ENCODE data around the gene EGFL7. TPM values are rescaled to one million over a fixed set of nuclear protein-coding genes. Genes with fewer than 3 reads are reported as not detected.

EGFL7 gene
- total RNA-seq, 1 experiment from 2014 or later: 87.3 TPM

DNA sequence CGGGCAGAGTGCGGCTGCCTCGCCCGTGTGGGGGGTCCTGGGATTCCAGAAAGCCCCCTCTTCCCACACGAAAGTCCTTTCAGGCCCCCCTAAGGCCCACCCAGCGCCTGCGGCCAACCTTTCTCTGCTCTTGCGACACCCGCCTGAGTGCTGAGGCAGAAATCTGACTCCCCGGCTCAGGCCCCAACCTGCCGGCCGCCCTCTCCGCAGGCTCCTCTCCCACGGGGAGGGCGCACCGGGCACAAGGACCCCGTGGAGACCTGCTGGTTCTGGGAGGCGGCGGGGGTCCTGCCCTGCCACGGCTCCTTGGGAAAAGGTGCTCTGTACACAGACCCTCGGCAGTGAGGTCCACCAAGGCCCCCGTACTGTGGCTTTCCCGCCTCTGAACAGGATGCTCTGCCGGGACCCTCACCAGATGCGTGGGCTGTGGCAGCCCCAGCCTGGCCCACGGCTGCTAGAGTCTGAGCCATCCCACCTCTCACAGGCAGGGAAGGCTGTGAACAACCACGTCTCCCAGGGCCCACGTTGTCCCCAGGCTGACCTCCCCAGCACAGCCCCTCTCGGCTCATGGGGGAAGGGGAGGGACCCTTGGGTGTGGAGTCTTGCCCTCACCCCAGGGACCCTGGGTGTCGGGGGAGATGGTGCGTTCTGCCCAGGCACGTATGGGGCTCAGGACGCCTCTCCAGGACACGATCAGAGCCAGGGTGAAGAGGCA is 41.5 kb upstream of the EGFL7 start:
- peak; percentile 70 for DNase-seq
- Histone ChIP-seq H3K4me3 (ENCODE audit: insufficient read depth, low read depth, low read length) (no peak overlapping the region), H3K27me3 (ENCODE audit: control insufficient read depth, insufficient read depth, low read length) (no peaks in the 10 kb centered on the region), H3K36me3 (replicated peaks; ENCODE audit: control insufficient read depth, insufficient read depth, low read length) (no peaks in the 10 kb centered on the region)

- peak; percentile 63 for DNase-seq
- no peaks in the 10 kb centered on the region for H3K36me3 ChIP-seq (replicated peaks; ENCODE audit: control insufficient read depth, insufficient read depth, low read length)
- no peak overlapping the region for H3K4me3 ChIP-seq (ENCODE audit: insufficient read depth, low read depth, low read length)
- no peaks in the 10 kb centered on the region for H3K27me3 ChIP-seq (ENCODE audit: control insufficient read depth, insufficient read depth, low read length)
Observed at GRCh38 chr9:136621734-136622093, 41.0 kb upstream of the EGFL7 start.

- no peak overlapping the region for H3K4me3 ChIP-seq (ENCODE audit: insufficient read depth, low read depth, low read length)
- H3K36me3 ChIP-seq (replicated peaks; ENCODE audit: control insufficient read depth, insufficient read depth, low read length): no peaks in the 10 kb centered on the region
- H3K27me3 ChIP-seq (ENCODE audit: control insufficient read depth, insufficient read depth, low read length): no peaks in the 10 kb centered on the region
- peak; percentile 61 for DNase-seq
Observed at GRCh38 chr9:136622538-136622948, 40.2 kb upstream of the EGFL7 start.

DNA sequence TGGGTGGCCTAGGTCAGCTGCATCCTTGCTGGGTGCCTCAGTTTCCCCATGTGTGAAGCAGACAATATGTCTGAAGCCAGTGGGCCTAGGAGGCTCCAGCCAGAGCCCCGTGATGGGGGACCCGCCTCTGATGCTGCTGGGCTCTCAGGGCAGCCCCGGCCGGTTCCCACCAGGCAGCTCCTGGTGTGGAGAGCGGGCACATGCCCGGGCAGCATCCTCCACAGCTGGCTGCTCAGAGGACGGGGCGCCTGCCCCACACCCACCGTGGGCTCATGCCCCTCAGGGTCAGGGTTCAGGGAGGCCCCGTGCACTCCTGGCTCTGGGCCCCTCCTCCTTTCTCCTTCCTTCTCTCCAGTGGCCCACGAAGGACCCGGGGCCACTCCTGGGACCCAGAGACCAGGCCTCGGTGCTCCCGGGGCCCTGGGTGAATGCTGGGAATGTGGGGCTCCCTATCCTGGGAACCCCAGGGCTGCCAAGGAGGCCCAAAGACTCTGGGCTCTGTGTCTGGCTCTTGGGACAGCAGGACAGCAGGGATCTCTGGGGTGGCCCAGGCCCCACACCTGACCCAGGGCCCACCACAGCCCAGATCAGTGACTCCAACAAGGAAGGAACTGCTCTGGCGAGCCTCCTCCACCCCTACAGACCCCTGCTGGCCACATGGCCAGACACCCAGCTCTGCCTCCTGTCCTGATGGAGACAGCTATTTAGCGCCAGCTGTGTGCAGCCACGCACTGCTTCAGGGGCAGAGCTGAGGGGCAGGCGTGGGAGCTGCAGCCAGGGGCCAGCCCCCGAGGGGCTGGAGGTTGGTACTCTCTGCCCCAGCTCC is 39.5 kb upstream of the EGFL7 start:
- Histone ChIP-seq H3K36me3 (replicated peaks; ENCODE audit: control insufficient read depth, insufficient read depth, low read length) (no peaks in the 10 kb centered on the region), H3K27me3 (ENCODE audit: control insufficient read depth, insufficient read depth, low read length) (no peaks in the 10 kb centered on the region), H3K4me3 (ENCODE audit: insufficient read depth, low read depth, low read length) (no peak overlapping the region)
- DNase-seq: peak; percentile 60

DNA sequence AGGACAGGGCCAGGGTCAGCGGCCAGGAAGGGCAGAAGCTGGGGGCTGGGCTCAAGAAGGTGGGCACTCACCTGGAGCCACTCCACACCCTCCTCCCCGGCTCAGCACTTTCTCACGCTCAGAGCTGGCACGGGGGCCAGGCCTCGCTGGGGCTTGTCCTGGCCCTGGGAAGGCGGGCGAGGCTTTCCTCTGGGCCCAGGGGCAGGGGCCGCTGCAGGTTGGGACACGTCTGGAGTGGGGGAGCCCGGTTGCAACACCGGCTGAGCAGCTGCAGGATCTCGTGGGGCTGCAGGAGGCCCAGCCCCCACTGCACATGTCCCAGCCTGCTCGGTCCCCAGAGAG is 38.9 kb upstream of the EGFL7 start:
- Histone ChIP-seq H3K36me3 (replicated peaks; ENCODE audit: control insufficient read depth, insufficient read depth, low read length) (no peaks in the 10 kb centered on the region), H3K4me3 (ENCODE audit: insufficient read depth, low read depth, low read length) (no peak overlapping the region), H3K27me3 (ENCODE audit: control insufficient read depth, insufficient read depth, low read length) (no peaks in the 10 kb centered on the region)
- peak; percentile 66 for DNase-seq

DNA sequence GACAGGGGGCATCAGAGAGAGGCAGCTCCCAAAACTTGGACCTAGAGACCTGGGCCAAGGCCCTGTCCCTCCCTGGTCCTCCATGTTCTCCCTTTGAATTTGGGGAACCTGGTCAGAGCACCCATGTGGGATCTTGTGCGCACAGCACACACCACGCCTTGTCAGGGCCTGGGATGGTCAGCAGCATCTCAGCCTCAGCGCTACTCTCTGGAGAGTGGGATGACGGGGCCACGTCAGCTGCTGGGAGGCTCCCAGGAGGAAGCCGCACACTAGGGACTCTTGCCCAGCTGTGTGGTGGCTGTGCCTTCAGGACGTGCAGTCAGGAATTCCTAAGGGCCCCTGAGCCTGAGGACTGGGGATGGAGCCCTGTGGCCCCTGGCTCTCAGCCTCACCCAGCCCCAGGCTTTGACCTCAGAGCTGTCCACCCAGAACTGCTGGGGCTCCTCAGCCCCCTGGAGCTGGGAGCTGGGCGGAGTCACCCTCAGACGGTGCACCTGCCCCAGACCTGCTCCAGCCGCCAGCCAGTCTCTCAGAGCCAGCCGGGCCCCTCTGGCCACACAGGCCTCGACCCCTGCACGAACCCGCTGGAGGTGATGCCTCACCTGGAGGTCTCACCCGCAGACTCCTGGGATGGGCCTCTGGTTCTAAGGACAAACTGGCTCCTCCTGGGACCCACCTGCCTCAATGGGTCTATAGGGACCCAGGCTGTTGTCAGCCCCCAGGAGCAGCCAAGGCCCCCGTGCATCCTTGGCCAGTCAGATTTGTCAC is 38.3 kb upstream of the EGFL7 start:
- no peaks in the 10 kb centered on the region for H3K36me3 ChIP-seq (replicated peaks; ENCODE audit: control insufficient read depth, insufficient read depth, low read length)
- no peaks in the 10 kb centered on the region for H3K27me3 ChIP-seq (ENCODE audit: control insufficient read depth, insufficient read depth, low read length)
- no peak overlapping the region for H3K4me3 ChIP-seq (ENCODE audit: insufficient read depth, low read depth, low read length)
- peak; percentile 67 for DNase-seq

DNA sequence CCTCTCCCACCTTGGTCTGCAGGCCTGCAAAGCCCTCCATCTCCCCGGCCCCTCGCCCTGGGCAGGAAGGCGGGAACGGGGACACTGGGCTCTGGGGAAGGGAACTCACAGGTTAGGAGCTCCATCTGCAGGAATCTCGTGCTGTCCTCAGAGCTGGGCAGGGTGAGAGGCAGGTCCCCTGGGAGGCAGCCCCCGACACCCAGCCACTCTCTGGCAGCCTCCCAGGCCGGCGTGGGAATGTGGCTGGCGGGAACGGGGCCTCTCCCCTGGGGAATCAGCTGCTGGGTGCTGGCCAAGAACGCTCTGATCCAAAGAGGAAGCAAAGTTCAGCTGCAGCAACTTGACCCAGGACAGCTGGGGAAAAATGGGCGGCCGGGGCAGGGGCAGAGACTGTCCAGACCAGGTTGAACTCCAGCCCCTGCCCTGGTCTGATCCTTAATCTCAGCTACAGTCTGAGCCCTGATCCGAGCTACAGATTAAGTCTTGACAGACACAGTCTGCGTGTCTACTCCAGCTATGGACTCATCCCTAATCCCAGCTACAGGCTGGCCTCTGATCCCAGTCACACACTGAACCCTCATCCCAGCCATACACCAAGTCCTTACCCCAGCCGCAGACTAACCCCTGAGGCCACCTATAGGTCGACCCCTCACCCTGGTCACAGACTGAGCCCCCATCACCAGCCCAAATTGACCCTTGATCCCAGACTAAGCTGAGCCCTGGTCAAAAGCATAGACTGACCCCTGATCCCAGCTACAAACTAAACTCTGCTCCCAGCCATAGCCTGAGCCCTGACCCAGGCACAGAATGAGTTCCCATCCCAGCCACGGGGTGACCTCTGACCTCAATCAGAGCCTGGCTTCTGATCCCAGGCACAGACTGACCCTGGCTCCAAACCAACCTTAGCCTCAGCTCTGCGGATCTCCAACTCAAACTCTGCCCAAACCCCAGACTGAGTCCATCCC is 37.3 kb upstream of the EGFL7 start:
- Histone ChIP-seq H3K4me3 (ENCODE audit: insufficient read depth, low read depth, low read length) (no peak overlapping the region), H3K36me3 (replicated peaks; ENCODE audit: control insufficient read depth, insufficient read depth, low read length) (no peaks in the 10 kb centered on the region), H3K27me3 (ENCODE audit: control insufficient read depth, insufficient read depth, low read length) (no peaks in the 10 kb centered on the region)
- DNase-seq: peak; percentile 92

GRCh38 chr9:136626066-136626725 is 36.5 kb upstream of the EGFL7 start:
- Histone ChIP-seq H3K27me3 (ENCODE audit: control insufficient read depth, insufficient read depth, low read length) (no peaks in the 10 kb centered on the region), H3K36me3 (replicated peaks; ENCODE audit: control insufficient read depth, insufficient read depth, low read length) (no peaks in the 10 kb centered on the region), H3K4me3 (ENCODE audit: insufficient read depth, low read depth, low read length) (no peak overlapping the region)
- no peak for DNase-seq

DNA sequence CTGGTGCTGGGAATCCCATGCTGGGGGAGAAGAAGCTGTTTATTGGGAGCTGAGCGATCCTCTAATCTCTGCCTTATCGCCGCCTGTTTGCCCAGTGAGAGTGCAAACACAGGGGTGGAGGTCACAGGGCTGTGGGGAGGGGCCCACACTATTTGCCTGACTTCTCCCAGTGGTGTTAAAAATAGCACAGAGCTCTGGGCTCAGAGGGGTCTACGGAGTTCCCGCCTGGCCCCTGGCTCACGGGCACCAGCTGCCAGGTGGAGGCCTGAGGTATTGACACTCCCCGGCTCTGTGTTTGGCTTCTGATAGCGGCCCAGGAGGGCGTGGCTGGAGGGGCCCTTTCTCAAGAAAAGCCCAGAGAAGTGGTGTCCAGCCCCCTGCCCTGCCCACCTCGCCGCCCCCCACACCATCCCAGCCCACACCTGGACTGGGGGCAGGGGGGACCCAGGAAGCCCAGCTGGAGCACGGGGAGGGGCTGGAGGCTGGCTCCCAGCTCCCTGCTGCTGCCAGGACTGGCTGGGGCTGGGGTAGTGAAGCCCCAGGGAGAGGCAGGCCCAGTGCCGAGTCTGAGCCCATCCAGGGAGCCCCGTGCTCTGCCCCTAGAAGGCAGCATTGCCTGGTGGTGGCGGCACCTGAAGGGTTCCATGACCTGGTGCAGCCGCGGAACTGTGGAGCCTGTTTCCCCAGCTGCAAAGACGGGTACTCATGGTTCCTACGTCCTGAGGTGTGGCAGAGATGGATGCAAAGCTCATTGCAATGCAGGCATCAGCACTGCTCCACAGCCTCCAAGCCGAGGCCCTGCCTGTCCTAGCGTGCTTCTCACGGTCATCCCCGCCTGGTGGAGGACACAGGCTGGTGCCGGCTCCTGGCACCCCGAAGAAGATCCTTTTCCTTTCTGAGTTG is 35.7 kb upstream of the EGFL7 start:
- Histone ChIP-seq H3K36me3 (replicated peaks; ENCODE audit: control insufficient read depth, insufficient read depth, low read length) (no peaks in the 10 kb centered on the region), H3K4me3 (ENCODE audit: insufficient read depth, low read depth, low read length) (no peak overlapping the region), H3K27me3 (ENCODE audit: control insufficient read depth, insufficient read depth, low read length) (no peaks in the 10 kb centered on the region)
- DNase-seq: peak; percentile 89

GRCh38 chr9:136627703-136628102 is 35.0 kb upstream of the EGFL7 start:
- no peak for DNase-seq
- no peak overlapping the region for H3K4me3 ChIP-seq (ENCODE audit: insufficient read depth, low read depth, low read length)
- H3K27me3 ChIP-seq (ENCODE audit: control insufficient read depth, insufficient read depth, low read length): no peaks in the 10 kb centered on the region
- H3K36me3 ChIP-seq (replicated peaks; ENCODE audit: control insufficient read depth, insufficient read depth, low read length): no peaks in the 10 kb centered on the region

GRCh38 chr9:136628268-136628667 is 34.4 kb upstream of the EGFL7 start:
- no peak for DNase-seq
- Histone ChIP-seq H3K27me3 (ENCODE audit: control insufficient read depth, insufficient read depth, low read length) (no peaks in the 10 kb centered on the region), H3K36me3 (replicated peaks; ENCODE audit: control insufficient read depth, insufficient read depth, low read length) (no peaks in the 10 kb centered on the region), H3K4me3 (ENCODE audit: insufficient read depth, low read depth, low read length) (no peak overlapping the region)

- Histone ChIP-seq H3K36me3 (replicated peaks; ENCODE audit: control insufficient read depth, insufficient read depth, low read length) (no peaks in the 10 kb centered on the region), H3K27me3 (ENCODE audit: control insufficient read depth, insufficient read depth, low read length) (no peaks in the 10 kb centered on the region), H3K4me3 (ENCODE audit: insufficient read depth, low read depth, low read length) (no peak overlapping the region)
- DNase-seq: no peak
Observed at GRCh38 chr9:136629001-136629878, 33.5 kb upstream of the EGFL7 start.

Data from H7 (cell line).